LHCN-M2 (cell line): Measurements from ENCODE around the gene MSN. TPM values are rescaled to one million over a fixed set of nuclear protein-coding genes. Genes with fewer than 3 reads are reported as not detected.
A peak's percentile ranks its signal among the peaks of the same experiment; 100 is the strongest.
"Not testable (repeated sequence)": the region's sequence is repeated elsewhere in the genome, so short reads cannot be mapped to it uniquely, and the experiment has no call there.

Experiments
- DNase-seq: peaks from one replicate; pipeline ENCODE4 v3.0.0-alpha.2; 2012; ENCODE audit warnings: low read depth
- polyA plus RNA-seq: library from polyadenylated mRNA; unstranded; fragments of >200 nt; gene quantifications from one replicate; pipeline ENCODE4 v1.2.1, GENCODE V29; 2012; ENCODE audit warnings: missing spikeins
- total RNA-seq: library from RNA; depleted of rRNA; stranded (reverse); fragments of >200 nt; gene quantifications from 2 replicates; pipeline ENCODE4 v1.2.3, GENCODE V29; 2014; rRNA removed

The MSN gene
- total RNA-seq, result 326 and 341 TPM in 2 replicates
- polyA plus RNA-seq, result 453 TPM

- peak; percentile 49 for DNase-seq
Observed at GRCh38 chrX:65667503-65668376, at the start of gene MSN. Gene MSN (plus strand): TSS chrX:65667654. CDS start chrX:65667842, 188 bp downstream.

GRCh38 chrX:65620096-65620705, 47.3 kb upstream of the MSN start:
- not testable (repeated sequence) for DNase-seq

- DNase-seq, result no peak
Observed at GRCh38 chrX:65630771-65631170, 36.7 kb upstream of the MSN start.

DNA sequence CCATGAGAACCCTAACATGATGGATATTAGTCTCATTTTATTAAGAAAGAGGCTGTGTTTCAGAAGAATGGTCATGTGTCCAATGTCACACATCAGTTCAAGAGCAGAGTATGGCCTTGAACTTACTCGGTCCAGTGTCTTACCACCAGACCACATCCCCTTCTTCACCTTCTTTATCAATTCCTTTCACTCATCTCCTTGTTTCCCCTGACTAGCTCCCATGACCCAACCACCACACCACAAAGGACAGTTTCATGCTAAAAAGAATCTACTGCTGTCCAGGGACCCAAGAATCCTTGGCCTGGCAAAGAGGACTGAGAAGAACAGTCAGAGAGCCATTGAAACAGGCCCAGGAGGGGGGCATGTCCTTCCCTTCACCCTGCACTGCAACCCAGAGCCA, 33.6 kb upstream of the MSN start:
- no peak for DNase-seq

- no peak for DNase-seq
Observed at GRCh38 chrX:65634732-65635131, 32.7 kb upstream of the MSN start.

DNA sequence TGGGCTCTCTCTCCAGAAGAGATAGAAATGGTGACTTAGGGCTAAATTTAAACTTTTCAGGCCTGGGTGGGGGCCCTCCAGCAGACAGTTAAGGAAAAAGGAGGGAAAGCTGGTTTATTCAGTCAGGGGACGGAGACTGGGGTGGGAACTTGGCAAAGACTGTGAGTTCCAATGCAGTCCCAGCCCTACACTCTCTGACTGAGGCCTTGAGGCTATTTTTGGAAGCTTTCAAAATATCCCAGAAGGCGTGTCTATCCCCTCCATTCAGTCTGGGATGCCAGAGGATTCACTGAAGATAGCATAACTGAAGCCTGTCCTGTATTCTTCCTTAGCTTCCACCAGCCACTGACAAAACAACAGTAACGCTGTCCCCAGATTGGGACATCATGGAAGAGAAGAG, 32.1 kb upstream of the MSN start:
- peak; percentile 17 for DNase-seq

DNA sequence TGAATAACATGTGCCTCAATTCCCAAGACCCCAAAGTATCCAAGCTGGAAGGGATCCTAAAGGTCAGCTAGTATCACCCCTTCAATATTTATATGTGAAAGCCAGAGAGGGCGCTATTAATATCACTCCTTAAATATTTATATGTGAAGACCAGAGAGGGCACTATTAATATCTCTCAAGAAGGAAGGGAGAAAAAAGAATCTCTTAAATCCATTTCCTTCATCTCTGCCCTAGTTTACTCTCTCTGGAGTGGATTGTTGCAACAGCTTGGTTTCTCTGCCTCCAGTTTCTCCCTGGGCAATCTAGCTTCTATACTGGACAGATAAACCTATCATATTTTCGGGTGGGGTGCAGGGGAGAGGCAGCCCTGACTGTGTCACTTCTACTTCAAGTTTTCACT, 31.6 kb upstream of the MSN start:
- DNase-seq, result no peak

- not testable (repeated sequence) for DNase-seq
Observed at GRCh38 chrX:65636261-65636660, 31.2 kb upstream of the MSN start.

GRCh38 chrX:65637335-65637734, 30.1 kb upstream of the MSN start:
- no peak for DNase-seq

- no peak for DNase-seq
Observed at GRCh38 chrX:65642914-65643491, 24.5 kb upstream of the MSN start.

DNA sequence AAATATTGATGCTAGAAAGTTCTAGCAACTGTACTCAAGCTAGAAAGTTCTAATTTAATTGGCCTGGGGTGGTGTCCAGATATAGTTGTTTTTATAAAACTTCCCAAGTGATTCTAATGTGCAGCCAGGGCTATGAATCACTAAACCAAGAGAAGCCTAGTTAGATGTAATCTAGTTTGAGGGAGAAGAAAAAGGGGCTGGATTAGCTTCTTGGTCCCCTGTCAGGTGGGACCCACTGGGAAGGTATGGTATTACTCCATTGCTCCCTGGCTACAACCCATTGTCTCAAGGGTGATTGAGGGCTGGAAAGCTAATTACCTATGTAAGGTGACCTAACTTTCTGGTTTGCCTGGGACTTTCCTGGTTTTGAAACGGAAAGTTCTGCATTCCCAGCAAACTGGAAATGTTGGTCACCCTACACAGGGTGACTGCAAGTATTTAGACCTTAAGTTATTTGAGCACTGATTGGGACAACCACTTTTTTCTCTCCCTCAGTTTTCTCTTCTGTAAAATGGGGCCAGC, 23.9 kb upstream of the MSN start:
- no peak for DNase-seq

- DNase-seq, result peak; percentile 78
Observed at GRCh38 chrX:65644621-65645289, 22.7 kb upstream of the MSN start.

- no peak for DNase-seq
Observed at GRCh38 chrX:65647801-65648200, 19.7 kb upstream of the MSN start.

- no peak for DNase-seq
Observed at GRCh38 chrX:65652098-65652497, 15.4 kb upstream of the MSN start.

GRCh38 chrX:65657009-65657441, 10.4 kb upstream of the MSN start:
- not testable (repeated sequence) for DNase-seq

GRCh38 chrX:65657659-65658058, 9.8 kb upstream of the MSN start:
- DNase-seq, result no peak

DNA sequence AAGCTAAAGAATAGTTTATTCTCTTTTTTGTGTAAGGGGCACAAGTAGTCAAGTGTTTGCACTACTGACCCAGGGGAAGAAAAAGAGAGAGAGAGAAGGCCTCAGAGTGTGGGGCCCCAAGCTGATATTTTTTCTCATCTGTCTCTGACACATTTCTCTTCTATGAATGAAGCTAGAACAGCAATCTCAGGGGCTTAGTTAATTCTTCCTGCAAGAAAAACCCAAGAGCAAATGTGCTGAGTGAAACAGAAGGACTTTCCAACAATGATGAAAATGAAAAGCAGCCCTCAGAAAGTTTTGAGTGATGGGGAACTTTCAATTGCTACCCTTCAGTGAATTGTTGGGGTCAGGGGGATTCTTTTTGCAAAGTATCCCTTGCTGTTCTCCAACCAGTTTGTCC, 9.2 kb upstream of the MSN start:
- no peak for DNase-seq

GRCh38 chrX:65667157-65667502, 324 bp upstream of the MSN start:
- DNase-seq, result no peak

GRCh38 chrX:65668377-65669310, 1.2 kb downstream of the MSN start:
- DNase-seq, result peak; percentile 83

GRCh38 chrX:65671286-65671685, 3.8 kb downstream of the MSN start:
- DNase-seq, result no peak

DNA sequence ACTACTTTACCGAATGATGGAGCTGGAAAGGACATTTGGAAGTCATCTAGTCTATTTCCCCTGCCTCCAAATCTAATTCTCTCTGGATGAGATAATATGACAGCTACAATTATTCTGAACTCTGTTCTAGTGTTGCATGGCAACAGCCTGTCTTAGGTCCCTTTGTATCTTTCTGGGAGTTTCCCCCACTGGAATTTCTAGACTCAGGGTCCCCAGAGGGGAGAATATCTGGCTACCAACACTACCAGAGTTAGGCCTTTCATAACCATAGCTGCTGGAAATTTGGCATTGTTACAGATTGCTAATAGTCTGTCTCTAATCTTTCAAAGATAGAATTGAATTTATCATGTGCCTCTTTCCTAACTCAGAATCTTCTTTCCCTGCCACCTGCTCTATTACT, 4.5 kb downstream of the MSN start:
- no peak for DNase-seq
